ENCODE results near the gene SETD6. TPM values are rescaled to one million over a fixed set of nuclear protein-coding genes. Genes with fewer than 3 reads are reported as not detected.

SETD6 gene
- total RNA-seq, 1 donor from 2014 or later: 31.1 TPM

- TF ChIP-seq, protein P1, sequence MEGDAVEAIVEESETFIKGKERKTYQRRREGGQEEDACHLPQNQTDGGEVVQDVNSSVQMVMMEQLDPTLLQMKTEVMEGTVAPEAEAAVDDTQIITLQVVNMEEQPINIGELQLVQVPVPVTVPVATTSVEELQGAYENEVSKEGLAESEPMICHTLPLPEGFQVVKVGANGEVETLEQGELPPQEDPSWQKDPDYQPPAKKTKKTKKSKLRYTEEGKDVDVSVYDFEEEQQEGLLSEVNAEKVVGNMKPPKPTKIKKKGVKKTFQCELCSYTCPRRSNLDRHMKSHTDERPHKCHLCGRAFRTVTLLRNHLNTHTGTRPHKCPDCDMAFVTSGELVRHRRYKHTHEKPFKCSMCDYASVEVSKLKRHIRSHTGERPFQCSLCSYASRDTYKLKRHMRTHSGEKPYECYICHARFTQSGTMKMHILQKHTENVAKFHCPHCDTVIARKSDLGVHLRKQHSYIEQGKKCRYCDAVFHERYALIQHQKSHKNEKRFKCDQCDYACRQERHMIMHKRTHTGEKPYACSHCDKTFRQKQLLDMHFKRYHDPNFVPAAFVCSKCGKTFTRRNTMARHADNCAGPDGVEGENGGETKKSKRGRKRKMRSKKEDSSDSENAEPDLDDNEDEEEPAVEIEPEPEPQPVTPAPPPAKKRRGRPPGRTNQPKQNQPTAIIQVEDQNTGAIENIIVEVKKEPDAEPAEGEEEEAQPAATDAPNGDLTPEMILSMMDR (IDR thresholded peaks at IDR 0.05): no peak
- CTCF ChIA-PET: interaction anchor here (1.0 to 1.8 kb wide), 3 partner anchors 11 to 255 kb away, joined by 3 to 5 read pairs (median 3); no protein-coding TSS in a partner anchor
These were observed 13.8 kb upstream of the SETD6 start for GRCh38 chr16:58501242-58502131.

DNA sequence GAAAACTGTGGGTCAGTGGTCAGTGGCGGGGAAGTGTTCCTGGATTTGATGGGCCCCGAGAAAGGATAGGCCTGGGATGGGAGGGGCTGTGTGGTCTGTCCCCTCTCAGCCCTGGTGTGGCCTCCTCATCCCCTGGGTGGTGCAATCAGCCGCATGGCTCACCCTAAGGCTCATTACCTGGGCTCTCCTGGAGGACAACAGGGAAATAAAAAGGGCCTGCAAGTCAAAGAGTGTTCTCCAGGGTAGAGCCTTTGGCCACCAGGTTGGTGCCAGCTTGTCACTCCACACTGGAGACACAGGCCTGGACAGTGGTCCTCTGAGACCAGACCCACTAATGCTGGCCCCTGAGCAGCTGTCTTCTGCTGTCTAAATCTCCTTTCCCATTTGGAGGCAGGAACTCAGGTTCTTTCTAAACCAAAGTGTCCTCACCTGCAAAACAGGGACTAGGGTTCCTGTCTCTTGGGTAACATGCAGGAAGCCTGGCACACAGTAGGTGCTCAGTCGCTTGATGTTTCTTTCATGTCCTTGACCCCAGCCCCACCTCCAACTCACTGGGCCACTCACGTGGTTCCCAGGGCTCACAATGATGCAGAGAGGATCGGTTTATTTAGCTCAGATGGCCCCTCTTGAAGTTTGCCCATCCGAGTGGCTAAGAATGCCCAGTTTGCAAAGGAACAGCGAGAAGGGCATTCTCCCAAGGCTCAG is 12.9 kb upstream of the SETD6 start:
- ChIA-PET CTCF (no interaction called here), POLR2A (no interaction called here)
- H3K4me3 Mint-ChIP-seq: no peak overlapping the region
- H3K27ac Mint-ChIP-seq: no peak overlapping the region
- intact Hi-C loops (cut with micrococcal nuclease): no loop called here
- peaks cover 14% of the 10 kb centered on the region for H3K27me3 Mint-ChIP-seq
- H3K9me3 Mint-ChIP-seq: no peaks in the 10 kb centered on the region
- TF ChIP-seq, protein P1 (IDR thresholded peaks at IDR 0.05): no peak
- H3K36me3 Mint-ChIP-seq (ENCODE audit: low read depth): no peaks in the 10 kb centered on the region
- peaks cover 25% of the 10 kb centered on the region for H3K4me1 Mint-ChIP-seq
- no peak for ATAC-seq (ENCODE audit: low read depth)
- no peak for DNase-seq

More at GRCh38 chr16:58501242-58502131, 13.8 kb upstream of the SETD6 start:
- POLR2A ChIA-PET: no interaction called here
- H3K4me3 Mint-ChIP-seq: peak overlapping the region; percentile 81
- intact Hi-C loops (cut with micrococcal nuclease): no loop called here
- DNase-seq (peak; percentile 41), ATAC-seq (ENCODE audit: low read depth) (peak; percentile 43)
- no peaks in the 10 kb centered on the region for H3K36me3 Mint-ChIP-seq (ENCODE audit: low read depth)
- H3K27me3 Mint-ChIP-seq: peaks cover 14% of the 10 kb centered on the region
- H3K27ac Mint-ChIP-seq: no peak overlapping the region
- H3K9me3 Mint-ChIP-seq: no peaks in the 10 kb centered on the region
- peaks cover 25% of the 10 kb centered on the region for H3K4me1 Mint-ChIP-seq

GRCh38 chr16:58503166-58503862 is 12.0 kb upstream of the SETD6 start:
- POLR2A ChIA-PET: no interaction called here
- DNase-seq: no peak
- no peak overlapping the region for H3K4me3 Mint-ChIP-seq
- no peaks in the 10 kb centered on the region for H3K36me3 Mint-ChIP-seq (ENCODE audit: low read depth)
- TF ChIP-seq, protein P1 (IDR thresholded peaks at IDR 0.05): no peak
- intact Hi-C loops (cut with micrococcal nuclease): no loop called here
- no peaks in the 10 kb centered on the region for H3K9me3 Mint-ChIP-seq
- peaks cover 25% of the 10 kb centered on the region for H3K4me1 Mint-ChIP-seq
- H3K27ac Mint-ChIP-seq: no peak overlapping the region
- H3K27me3 Mint-ChIP-seq: peaks cover 14% of the 10 kb centered on the region
- CTCF ChIA-PET: no interaction called here
- no peak for ATAC-seq (ENCODE audit: low read depth)

GRCh38 chr16:58503863-58504688 is 11.2 kb upstream of the SETD6 start:
- H3K4me1 Mint-ChIP-seq: peaks cover 25% of the 10 kb centered on the region
- intact Hi-C loops (cut with micrococcal nuclease): no loop called here
- H3K27me3 Mint-ChIP-seq: peaks cover 14% of the 10 kb centered on the region
- H3K27ac Mint-ChIP-seq: no peak overlapping the region
- H3K36me3 Mint-ChIP-seq (ENCODE audit: low read depth): no peaks in the 10 kb centered on the region
- ChIA-PET CTCF (no interaction called here), POLR2A (no interaction called here)
- ATAC-seq (ENCODE audit: low read depth) (no peak), DNase-seq (no peak)
- H3K4me3 Mint-ChIP-seq: no peak overlapping the region
- H3K9me3 Mint-ChIP-seq: no peaks in the 10 kb centered on the region
- TF ChIP-seq, protein P1 (IDR thresholded peaks at IDR 0.05): no peak
